RWPE1 (cell line): ENCODE results near the gene PLEKHA7.
A peak's percentile ranks its signal among the peaks of the same experiment; 100 is the strongest.

Experiments used
- CTCF ChIA-PET: fragments of 350-600 bp; sonication (Branson Sonifier 250); formaldehyde crosslinking; extraction: SDS; loops from one replicate; lab custom pipeline; 2021; lab: Yijun Ruan, JAX
- POLR2A ChIA-PET: fragments of 400-600 bp; formaldehyde crosslinking; extraction: SDS; loops from one replicate; lab custom pipeline; 2020; ENCODE audit warnings: antibody characterized with exemption; ENCODE audit not compliant: low non-redundant PET; lab: Yijun Ruan, JAX
- DNase-seq: peaks from one replicate; pipeline ENCODE4 v3.0.0; 2012; ENCODE audit warnings: low spot score
- H3K27ac ChIP-seq: fragments of 450-650 bp; 2 replicates; pipeline ENCODE4 v1.5.1; 2017
- TF ChIP-seq, protein P1 (sequence below): fragments of 450-650 bp; conservative IDR thresholded peaks from 2 replicates; pipeline ENCODE4 v1.5.1; 2017; ENCODE audit warnings: low read depth, mild to moderate bottlenecking

The PLEKHA7 gene

DNA sequence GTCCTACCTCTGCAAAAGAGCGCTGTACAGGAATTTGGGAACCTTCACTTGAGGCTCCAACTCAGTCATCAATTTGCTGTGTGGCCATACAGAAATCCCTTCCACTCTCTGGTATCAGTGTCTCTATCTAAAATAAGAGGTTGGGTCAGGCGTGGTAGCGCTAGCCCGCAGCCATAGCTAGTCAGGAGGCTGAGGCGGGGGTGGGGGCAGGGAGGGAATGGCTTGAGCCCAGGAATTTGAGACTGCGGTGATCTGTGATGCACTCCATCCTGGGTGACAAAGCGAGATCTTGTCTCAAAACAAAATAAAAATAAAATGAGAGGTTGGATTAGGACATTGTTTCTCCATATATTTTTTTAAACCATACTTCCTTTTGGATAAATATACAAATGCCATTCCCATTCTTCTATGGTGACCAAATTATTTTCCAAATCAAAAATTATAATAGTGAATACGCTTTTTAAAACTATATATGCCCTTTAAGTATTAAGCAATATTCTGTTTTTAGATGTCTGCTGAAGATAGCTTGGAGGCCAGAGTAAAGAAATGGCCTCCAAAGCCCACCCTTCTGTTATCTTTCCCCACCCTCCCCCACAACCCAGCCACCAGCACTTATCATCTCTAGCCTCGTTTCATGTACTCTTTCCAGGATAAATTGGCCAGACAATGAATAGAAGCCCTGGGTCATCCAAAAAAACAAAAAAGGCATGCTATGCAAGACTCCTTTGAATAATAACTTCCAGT is 87.2 kb downstream of the PLEKHA7 start:
- H3K27ac ChIP-seq = no peak overlapping the region
- CTCF ChIA-PET = no interaction called here
- POLR2A ChIA-PET = no interaction called here
- no peak for DNase-seq
- TF ChIP-seq, protein P1, sequence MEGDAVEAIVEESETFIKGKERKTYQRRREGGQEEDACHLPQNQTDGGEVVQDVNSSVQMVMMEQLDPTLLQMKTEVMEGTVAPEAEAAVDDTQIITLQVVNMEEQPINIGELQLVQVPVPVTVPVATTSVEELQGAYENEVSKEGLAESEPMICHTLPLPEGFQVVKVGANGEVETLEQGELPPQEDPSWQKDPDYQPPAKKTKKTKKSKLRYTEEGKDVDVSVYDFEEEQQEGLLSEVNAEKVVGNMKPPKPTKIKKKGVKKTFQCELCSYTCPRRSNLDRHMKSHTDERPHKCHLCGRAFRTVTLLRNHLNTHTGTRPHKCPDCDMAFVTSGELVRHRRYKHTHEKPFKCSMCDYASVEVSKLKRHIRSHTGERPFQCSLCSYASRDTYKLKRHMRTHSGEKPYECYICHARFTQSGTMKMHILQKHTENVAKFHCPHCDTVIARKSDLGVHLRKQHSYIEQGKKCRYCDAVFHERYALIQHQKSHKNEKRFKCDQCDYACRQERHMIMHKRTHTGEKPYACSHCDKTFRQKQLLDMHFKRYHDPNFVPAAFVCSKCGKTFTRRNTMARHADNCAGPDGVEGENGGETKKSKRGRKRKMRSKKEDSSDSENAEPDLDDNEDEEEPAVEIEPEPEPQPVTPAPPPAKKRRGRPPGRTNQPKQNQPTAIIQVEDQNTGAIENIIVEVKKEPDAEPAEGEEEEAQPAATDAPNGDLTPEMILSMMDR = no peak

DNA sequence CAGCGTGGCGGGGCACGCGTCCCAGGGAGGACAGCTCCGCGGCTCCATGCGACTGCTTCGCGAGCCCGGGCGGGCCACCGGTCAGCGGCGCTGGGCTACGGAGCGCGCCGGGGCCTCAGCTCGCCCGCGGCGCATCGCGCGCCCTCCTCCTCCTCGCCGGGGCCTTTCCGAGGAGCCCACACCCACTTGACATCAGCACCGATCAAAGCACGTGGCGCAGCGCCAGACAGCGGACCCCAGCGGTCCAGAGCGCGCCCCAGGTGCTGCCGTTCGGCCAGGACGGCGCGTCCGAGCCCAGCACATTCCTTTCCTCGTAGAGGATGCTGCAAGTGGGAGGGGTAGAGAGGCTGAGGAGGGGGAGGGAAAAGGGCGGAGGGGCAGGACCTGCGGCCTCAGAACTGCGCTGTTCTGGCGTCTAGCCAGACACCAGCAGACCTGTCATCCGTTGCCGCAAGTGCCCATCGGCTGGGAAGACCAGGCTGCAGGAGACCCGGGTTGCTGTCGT is 88.6 kb downstream of the PLEKHA7 start:
- TF ChIP-seq, protein P1 = no peak
- ChIA-PET CTCF (interaction anchor here (0.9 to 1.8 kb wide), 3 partner anchors 21 to 139 kb away, joined by 3 to 7 read pairs (median 3); no protein-coding TSS in a partner anchor), POLR2A (no interaction called here)
- peak overlapping the region; percentile 68 for H3K27ac ChIP-seq
- DNase-seq = peak; percentile 58

DNA sequence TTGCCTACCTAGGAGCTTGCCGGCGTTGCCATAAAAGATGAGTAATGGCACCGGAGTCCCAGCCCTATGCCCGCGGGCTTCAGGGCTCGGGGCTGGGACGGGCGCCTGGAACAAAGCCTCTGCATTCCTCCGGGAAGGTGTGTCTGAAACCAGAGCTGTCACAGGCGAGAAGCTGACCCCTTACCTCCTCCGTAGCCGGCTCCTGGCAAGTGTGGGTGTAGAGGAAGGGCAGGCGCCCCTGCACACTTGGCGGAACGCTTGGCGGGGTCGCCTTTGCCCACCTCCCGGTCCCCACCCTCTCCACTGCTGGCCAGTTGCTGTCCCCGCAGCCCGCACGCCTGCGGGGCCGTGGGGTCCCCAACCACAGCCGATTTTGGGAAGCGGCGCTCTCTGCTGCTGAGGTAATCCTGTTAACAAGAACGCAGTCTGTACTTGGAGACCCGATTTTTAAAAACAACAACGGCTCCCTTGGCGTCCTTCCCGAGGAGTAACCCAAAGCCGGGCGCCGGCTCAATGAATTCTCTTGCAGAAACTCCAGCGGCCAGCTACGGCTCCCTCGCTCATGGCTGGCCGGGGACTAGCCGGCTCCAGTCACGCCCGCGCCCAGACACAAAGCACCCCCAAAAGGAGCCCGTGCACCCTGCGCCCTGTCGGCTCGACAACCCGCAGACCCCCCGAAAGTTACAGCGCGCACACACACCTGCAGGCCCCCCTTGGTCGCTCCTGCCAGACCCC is 89.2 kb downstream of the PLEKHA7 start:
- DNase-seq = peak; percentile 93
- ChIA-PET CTCF (interaction anchor here (0.6 to 1.8 kb wide), 3 partner anchors 21 to 613 kb away, joined by 3 to 7 read pairs (median 3); no protein-coding TSS in a partner anchor), POLR2A (no interaction called here)
- H3K27ac ChIP-seq = peak overlapping the region; percentile 68
- TF ChIP-seq, protein P1 = no peak

DNA sequence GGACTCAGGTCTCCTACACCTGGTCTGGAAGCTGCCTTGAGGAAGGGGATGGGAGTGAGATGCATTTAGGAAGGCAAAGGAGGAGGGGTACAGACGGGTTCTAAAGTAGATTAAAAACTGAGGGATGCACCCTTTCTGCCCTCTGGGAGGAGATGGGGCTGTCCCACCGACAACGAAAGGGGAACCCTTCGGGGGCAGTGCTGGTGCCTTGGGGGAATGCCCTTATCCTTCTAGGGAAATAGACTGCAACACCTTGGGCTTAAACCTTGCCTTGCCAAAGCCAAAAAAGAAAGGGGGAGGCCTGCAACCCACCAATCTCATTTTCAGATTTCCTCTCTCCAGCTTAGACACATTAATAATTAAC is 89.8 kb downstream of the PLEKHA7 start:
- peak overlapping the region; percentile 68 for H3K27ac ChIP-seq
- POLR2A ChIA-PET = no interaction called here
- no peak for DNase-seq
- CTCF ChIA-PET = interaction anchor here (0.6 to 1.8 kb wide), 3 partner anchors 22 to 613 kb away, joined by 3 to 7 read pairs (median 3); no protein-coding TSS in a partner anchor
- TF ChIP-seq, protein P1 = no peak

GRCh38 chr11:16923987-16924386 is 90.2 kb downstream of the PLEKHA7 start:
- POLR2A ChIA-PET = no interaction called here

DNA sequence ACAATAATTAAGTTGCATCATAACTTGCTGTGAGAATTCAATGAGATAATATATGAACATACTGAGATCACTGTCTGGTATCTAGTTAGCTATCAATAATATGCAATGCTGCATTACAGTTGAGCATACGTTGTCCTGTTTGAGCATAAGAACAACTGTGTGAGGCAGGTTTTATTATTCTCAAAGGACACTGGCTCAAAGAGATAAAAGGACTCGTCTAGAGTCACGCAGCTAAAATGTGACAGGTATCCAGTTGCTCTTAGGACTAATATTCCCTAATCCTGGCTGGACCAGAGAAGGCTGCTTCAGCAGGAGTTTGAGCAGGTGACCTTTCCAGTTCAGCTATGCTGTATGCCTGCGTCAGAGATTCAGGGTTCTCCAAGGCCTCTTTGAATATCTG is 92.5 kb downstream of the PLEKHA7 start:
- TF ChIP-seq, protein P1 = no peak
- H3K27ac ChIP-seq = no peak overlapping the region
- CTCF ChIA-PET = no interaction called here
- no peak for DNase-seq
- POLR2A ChIA-PET = no interaction called here

More at GRCh38 chr11:16923987-16924386, 90.2 kb downstream of the PLEKHA7 start:
- peak overlapping the region; percentile 68 for H3K27ac ChIP-seq
- TF ChIP-seq, protein P1 = no peak
- CTCF ChIA-PET = interaction anchor here (0.7 to 1.8 kb wide), 2 partner anchors 22 to 38 kb away, joined by 3 to 7 read pairs; no protein-coding TSS in a partner anchor
- DNase-seq = peak; percentile 39
